H9 (cell line): Measurements from ENCODE around the gene RAB39A. TPM values are rescaled to one million over a fixed set of nuclear protein-coding genes. Genes with fewer than 3 reads are reported as not detected.

ENCODE experiments used
- DNase-seq: peaks from one replicate; pipeline ENCODE4 v3.0.0-alpha.2; 2017
- H2AFZ ChIP-seq: one replicate; pipeline ENCODE4 v1.6.1; 2013; ENCODE audit warnings: mild to moderate bottlenecking, low read length, control low read depth, moderate library complexity
- H2AK5ac ChIP-seq: 2 replicates; pipeline ENCODE4 v1.6.1; 2013; ENCODE audit warnings: low read length, control low read depth, mixed read lengths; ENCODE audit not compliant: insufficient read length
- H2BK120ac ChIP-seq: one replicate; pipeline ENCODE4 v1.6.1; 2013; ENCODE audit warnings: low read depth, mild to moderate bottlenecking, low read length, control low read depth, inconsistent platforms; ENCODE audit not compliant: poor library complexity, severe bottlenecking
- H2BK12ac ChIP-seq: 2 replicates; pipeline ENCODE4 v1.6.1; 2013; ENCODE audit warnings: low read length, control low read depth, mixed read lengths, low read depth; ENCODE audit not compliant: insufficient read length
- H2BK15ac ChIP-seq: 2 replicates; pipeline ENCODE4 v1.6.1; 2013; ENCODE audit warnings: low read depth, low read length, control low read depth
- H2BK20ac ChIP-seq: one replicate; pipeline ENCODE4 v1.6.1; 2013; ENCODE audit warnings: low read depth, mild to moderate bottlenecking, low read length, control low read depth, inconsistent platforms; ENCODE audit not compliant: poor library complexity, severe bottlenecking
- H2BK5ac ChIP-seq: 2 replicates; pipeline ENCODE4 v1.6.1; 2013; ENCODE audit warnings: low read length, control low read depth, mixed read lengths; ENCODE audit not compliant: insufficient read length
- H3K14ac ChIP-seq: 2 replicates; pipeline ENCODE4 v1.6.1; 2013; ENCODE audit warnings: low read length, control low read depth; ENCODE audit not compliant: insufficient read depth
- H3K18ac ChIP-seq: 2 replicates; pipeline ENCODE4 v1.6.1; 2013; ENCODE audit warnings: low read depth, mild to moderate bottlenecking, mixed read lengths, low read length, control low read depth; ENCODE audit not compliant: insufficient read length
- H3K23ac ChIP-seq: 2 replicates; pipeline ENCODE4 v1.6.1; 2013; ENCODE audit warnings: low read length, control low read depth, mixed read lengths, low read depth; ENCODE audit not compliant: insufficient read length
- H3K23me2 ChIP-seq: 2 replicates; pipeline ENCODE4 v1.6.1; 2013; ENCODE audit warnings: low read depth, mild to moderate bottlenecking, mixed read lengths, low read length, control low read depth; ENCODE audit not compliant: insufficient read length, poor library complexity, severe bottlenecking
- H3K27ac ChIP-seq: 2 replicates; pipeline ENCODE4 v1.5.1; 2013; ENCODE audit warnings: low read length, control low read depth, mixed read lengths, low read depth; ENCODE audit not compliant: insufficient read length
- H3K27me3 ChIP-seq: 2 replicates; pipeline ENCODE4 v1.6.1; 2013; ENCODE audit warnings: low read length, control low read depth, inconsistent platforms; ENCODE audit not compliant: insufficient read depth
- H3K4ac ChIP-seq: 2 replicates; pipeline ENCODE4 v1.6.1; 2013; ENCODE audit warnings: low read depth, mild to moderate bottlenecking, control low read depth, inconsistent platforms, low read length, moderate library complexity
- H3K4me1 ChIP-seq: 2 replicates; pipeline ENCODE4 v1.6.1; 2013; ENCODE audit warnings: low read length, control low read depth, inconsistent platforms; ENCODE audit not compliant: insufficient read depth
- H3K4me2 ChIP-seq: 2 replicates; pipeline ENCODE4 v1.6.1; 2013; ENCODE audit warnings: low read length, control low read depth, mixed read lengths; ENCODE audit not compliant: insufficient read length, insufficient read depth
- H3K56ac ChIP-seq: 2 replicates; pipeline ENCODE4 v1.6.1; 2013; ENCODE audit warnings: low read depth, mild to moderate bottlenecking, mixed read lengths, low read length, control low read depth; ENCODE audit not compliant: insufficient read length
- H3K79me1 ChIP-seq: 2 replicates; pipeline ENCODE4 v1.6.1; 2013; ENCODE audit warnings: low read depth, mild to moderate bottlenecking, moderate library complexity, low read length, control low read depth, inconsistent platforms; ENCODE audit not compliant: insufficient read depth, poor library complexity, severe bottlenecking
- H3K79me2 ChIP-seq: 2 replicates; pipeline ENCODE4 v1.6.1; 2013; ENCODE audit warnings: low read length, control low read depth, inconsistent platforms; ENCODE audit not compliant: insufficient read depth
- H3K9ac ChIP-seq: 2 replicates; pipeline ENCODE4 v1.6.1; 2013; ENCODE audit warnings: low read length, control low read depth, mixed read lengths; ENCODE audit not compliant: insufficient read length; ENCODE audit errors: extremely low read depth
- H3K9me3 ChIP-seq: one replicate; pipeline ENCODE4 v1.6.1; 2013; ENCODE audit warnings: low read depth, low read length, inconsistent platforms; ENCODE audit not compliant: control insufficient read depth
- H3T11ph ChIP-seq: one replicate; pipeline ENCODE4 v1.6.1; 2013; ENCODE audit warnings: mild to moderate bottlenecking, low read length, control low read depth, inconsistent platforms
- H4K20me1 ChIP-seq: one replicate; pipeline ENCODE4 v1.6.1; 2013; ENCODE audit not compliant: control insufficient read depth, insufficient read length, insufficient read depth
- H4K5ac ChIP-seq: 2 replicates; pipeline ENCODE4 v1.6.1; 2013; ENCODE audit warnings: low read depth, mild to moderate bottlenecking, mixed read lengths, low read length, control low read depth; ENCODE audit not compliant: insufficient read length
- H4K8ac ChIP-seq: replicated peaks from 2 replicates; pipeline ENCODE4 v1.6.1; 2013; ENCODE audit warnings: low read length, control low read depth, mixed read lengths, low read depth; ENCODE audit not compliant: insufficient read length
- H4K91ac ChIP-seq: 2 replicates; pipeline ENCODE4 v1.6.1; 2013; ENCODE audit warnings: low read depth, mild to moderate bottlenecking, moderate library complexity, mixed read lengths, low read length, control low read depth; ENCODE audit not compliant: insufficient read length
- H3K27ac Mint-ChIP-seq, 3 experiments: 2 replicates in 2 of 3; 3 replicates in 1 of 3; pipeline ENCODE4 v1.8.0; 2020 to 2021; ENCODE audit warnings: mixed read lengths in 3 of 3, mild to moderate bottlenecking in 1 of 3, moderate library complexity in 1 of 3
- H3K27me3 Mint-ChIP-seq: 2 replicates; pipeline ENCODE4 v1.8.0; 2021; ENCODE audit warnings: low read depth, mild to moderate bottlenecking, moderate library complexity, mixed read lengths
- H3K36me3 Mint-ChIP-seq, 3 experiments: 2 replicates in 2 of 3; 3 replicates in 1 of 3; pipeline ENCODE4 v1.8.0; 2020 to 2021; ENCODE audit warnings: low read depth in 3 of 3, mixed read lengths in 3 of 3; ENCODE audit not compliant: insufficient read depth in 1 of 3
- H3K4me1 Mint-ChIP-seq, 2 experiments: 2 replicates each; pipeline ENCODE4 v1.8.0; 2020; ENCODE audit warnings: mixed read lengths in 2 of 2
- H3K4me3 Mint-ChIP-seq, 2 experiments: 2 replicates in 1 of 2; 3 replicates in 1 of 2; pipeline ENCODE4 v1.8.0; 2020 to 2021; ENCODE audit warnings: mild to moderate bottlenecking in 2 of 2, mixed read lengths in 2 of 2, moderate library complexity in 1 of 2
- H3K9me3 Mint-ChIP-seq, 2 experiments: 2 replicates in 1 of 2; 3 replicates in 1 of 2; pipeline ENCODE4 v1.8.0; 2020; ENCODE audit warnings: mild to moderate bottlenecking in 2 of 2, mixed read lengths in 2 of 2, moderate library complexity in 1 of 2
- WGBS: extraction: QIAGEN DNeasy Blood & Tissue Kit; methylation state at CpG from one replicate; pipeline ENCODE4 v1.1.7; 2013; ENCODE audit warnings: missing lambda C conversion rate, low lambda C conversion rate, mixed read lengths; ENCODE audit not compliant: insufficient read length; ENCODE audit errors: extremely low coverage; 5-methylcytosine and 5-hydroxymethylcytosine counted together
- total RNA-seq: library from RNA; stranded (reverse); gene quantifications from 2 replicates; pipeline ENCODE4 v1.2.1, GENCODE V29; 2021
- TF ChIP-seq, protein P1 (sequence below): fragments of 200-600 bp; sonication (generic); conservative IDR thresholded peaks from 3 replicates; pipeline ENCODE4 v1.8.0; 2021; ENCODE audit warnings: antibody characterized with exemption, mild to moderate bottlenecking

The RAB39A gene
- total RNA-seq, 1 experiment from 2014 or later = 9.7 TPM

DNA sequence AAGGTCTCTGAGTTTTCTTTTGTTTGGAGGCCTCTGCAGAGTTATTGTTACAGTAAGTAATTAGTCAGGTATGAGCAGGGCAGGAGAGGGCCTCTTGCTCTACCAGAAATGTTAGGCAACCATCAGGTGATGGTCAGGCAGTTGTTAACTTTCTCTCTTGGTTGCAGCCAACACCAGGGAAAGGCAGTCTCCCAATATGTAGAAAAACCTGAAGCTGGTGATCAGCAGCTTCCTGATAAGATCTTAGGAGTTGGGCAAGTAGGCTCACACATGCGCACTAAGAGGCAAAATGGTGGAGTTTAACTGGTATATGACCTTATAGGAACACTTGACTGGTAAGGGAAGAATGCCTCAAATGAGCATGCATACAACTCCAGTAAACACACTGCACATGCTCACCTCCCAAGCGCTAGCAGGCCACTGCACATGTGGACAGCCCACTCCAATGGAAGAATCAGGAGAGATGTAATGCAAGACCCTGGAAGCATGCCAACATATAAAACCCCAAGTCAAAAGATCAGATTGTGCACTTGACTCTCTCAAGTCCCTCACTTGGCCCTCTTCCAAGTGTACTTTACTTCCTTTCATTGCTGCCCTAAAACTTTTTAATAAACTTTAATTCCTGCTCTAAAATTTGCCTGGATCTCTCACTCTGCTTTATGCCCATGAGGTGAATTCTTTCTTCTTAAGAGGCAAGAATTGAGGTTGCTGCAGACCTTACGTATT lies 46.0 kb upstream of the RAB39A start:
- Histone ChIP-seq H3T11ph (no peak overlapping the region), H4K20me1 (no peaks in the 10 kb centered on the region), H3K9ac (no peak overlapping the region), H3K18ac (no peak overlapping the region), H3K79me1 (no peaks in the 10 kb centered on the region), H2BK20ac (no peak overlapping the region), H3K79me2 (no peaks in the 10 kb centered on the region), H3K4me1 (no peaks in the 10 kb centered on the region; the same call in 1 of the 2 replicates), H3K9me3 (no peaks in the 10 kb centered on the region), H3K56ac (no peak overlapping the region), H2BK15ac (no peak overlapping the region), H2BK120ac (no peak overlapping the region), H3K23me2 (no peaks in the 10 kb centered on the region), H4K8ac (no peak overlapping the region), H2AFZ (peak overlapping the region; percentile 40), H4K91ac (no peak overlapping the region), H3K4me2 (no peak overlapping the region), H3K27ac (no peak overlapping the region), H2BK12ac (no peak overlapping the region), H4K5ac (no peak overlapping the region), H3K23ac (no peak overlapping the region), H3K14ac (no peak overlapping the region), H2BK5ac (no peak overlapping the region), H3K4ac (no peak overlapping the region), H2AK5ac (no peak overlapping the region), H3K27me3 (no peaks in the 10 kb centered on the region)
- H3K9me3 Mint-ChIP-seq = peaks cover 0 to 6% of the 10 kb centered on the region in 2 experiments; a peak in 1 of 5 replicates
- H3K27ac Mint-ChIP-seq = no peak overlapping the region
- H3K4me3 Mint-ChIP-seq = no peak overlapping the region
- WGBS = no CpG with 5 or more reads among the region's 3 CpGs
- H3K4me1 Mint-ChIP-seq = peaks cover 8 to 23% of the 10 kb centered on the region in 2 experiments
- TF ChIP-seq, protein P1, sequence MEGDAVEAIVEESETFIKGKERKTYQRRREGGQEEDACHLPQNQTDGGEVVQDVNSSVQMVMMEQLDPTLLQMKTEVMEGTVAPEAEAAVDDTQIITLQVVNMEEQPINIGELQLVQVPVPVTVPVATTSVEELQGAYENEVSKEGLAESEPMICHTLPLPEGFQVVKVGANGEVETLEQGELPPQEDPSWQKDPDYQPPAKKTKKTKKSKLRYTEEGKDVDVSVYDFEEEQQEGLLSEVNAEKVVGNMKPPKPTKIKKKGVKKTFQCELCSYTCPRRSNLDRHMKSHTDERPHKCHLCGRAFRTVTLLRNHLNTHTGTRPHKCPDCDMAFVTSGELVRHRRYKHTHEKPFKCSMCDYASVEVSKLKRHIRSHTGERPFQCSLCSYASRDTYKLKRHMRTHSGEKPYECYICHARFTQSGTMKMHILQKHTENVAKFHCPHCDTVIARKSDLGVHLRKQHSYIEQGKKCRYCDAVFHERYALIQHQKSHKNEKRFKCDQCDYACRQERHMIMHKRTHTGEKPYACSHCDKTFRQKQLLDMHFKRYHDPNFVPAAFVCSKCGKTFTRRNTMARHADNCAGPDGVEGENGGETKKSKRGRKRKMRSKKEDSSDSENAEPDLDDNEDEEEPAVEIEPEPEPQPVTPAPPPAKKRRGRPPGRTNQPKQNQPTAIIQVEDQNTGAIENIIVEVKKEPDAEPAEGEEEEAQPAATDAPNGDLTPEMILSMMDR = no peak
- H3K27me3 Mint-ChIP-seq = no peaks in the 10 kb centered on the region; the same call in 1 of the 2 replicates
- peaks cover 0 to 5% (median 4%) of the 10 kb centered on the region in 3 experiments; a peak in 4 of 7 replicates for H3K36me3 Mint-ChIP-seq
- DNase-seq = no peak
